Measurements from ENCODE around the gene TRMT1L.

The TRMT1L gene

DNA sequence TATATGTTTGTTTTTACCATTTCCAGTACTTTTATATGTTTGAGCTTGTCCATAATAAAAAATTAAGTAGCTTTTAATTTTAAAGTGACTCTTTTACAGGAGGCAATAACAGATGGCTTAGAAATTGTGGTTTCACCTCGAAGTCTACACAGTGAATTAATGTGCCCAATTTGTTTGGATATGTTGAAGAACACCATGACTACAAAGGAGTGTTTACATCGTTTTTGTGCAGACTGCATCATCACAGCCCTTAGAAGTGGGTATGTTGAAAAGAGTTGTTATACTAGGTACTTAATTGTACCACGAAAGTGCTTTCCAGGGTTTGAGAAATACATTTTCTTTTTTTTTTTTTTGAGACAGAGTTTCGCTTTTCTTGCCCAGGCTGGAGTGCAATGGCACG, 65.3 kb downstream of the TRMT1L start:
- Histone ChIP-seq H2AFZ (ENCODE audit: low read length) (no peak overlapping the region), H3K4me3 (ENCODE audit: low read length, poor library complexity, severe bottlenecking) (no peak overlapping the region), H3F3A (ENCODE audit: low read depth) (no peaks in the 10 kb centered on the region), H3K9me3 (ENCODE audit: insufficient read depth, low read depth, low read length) (no peaks in the 10 kb centered on the region), H3K36me3 (ENCODE audit: insufficient read depth, low read length) (peaks cover 80% of the 10 kb centered on the region; the same call in 1 of the 2 replicates), H3K27me3 (ENCODE audit: insufficient read depth, low read length, poor library complexity, severe bottlenecking) (no peaks in the 10 kb centered on the region), H3K4me1 (ENCODE audit: insufficient read depth, low read length, poor library complexity, severe bottlenecking) (peaks cover 3% of the 10 kb centered on the region), H3K79me2 (ENCODE audit: insufficient read depth, low read length) (peaks cover 9% of the 10 kb centered on the region), H3K4me2 (ENCODE audit: low read depth, low read length, poor library complexity, severe bottlenecking) (no peak overlapping the region), H3K9me2 (replicated peaks; ENCODE audit: low read depth, low read length) (no peaks in the 10 kb centered on the region), H3K9ac (ENCODE audit: low read depth, low read length, poor library complexity, severe bottlenecking) (no peak overlapping the region), H4K20me1 (ENCODE audit: insufficient read depth, low read length, poor library complexity, severe bottlenecking) (peaks cover 7% of the 10 kb centered on the region)
- TF ChIP-seq CTCF (conservative IDR thresholded peaks at IDR 0.05; ENCODE audit: low read length), result no peak
- TF ChIP-seq EZH2phosphoT487 (IDR thresholded peaks at IDR 0.05; ENCODE audit: borderline replicate concordance), result no peak

- peaks cover 44% of the 10 kb centered on the region; the same call in 1 of the 2 replicates for H3K36me3 ChIP-seq (ENCODE audit: insufficient read depth, low read length)
- no peak overlapping the region for H3K4me3 ChIP-seq (ENCODE audit: low read length, poor library complexity, severe bottlenecking)
- H3K4me2 ChIP-seq (ENCODE audit: low read depth, low read length, poor library complexity, severe bottlenecking), result no peak overlapping the region
- H3K27me3 ChIP-seq (ENCODE audit: insufficient read depth, low read length, poor library complexity, severe bottlenecking), result no peaks in the 10 kb centered on the region
- peaks cover 44% of the 10 kb centered on the region for H3K79me2 ChIP-seq (ENCODE audit: insufficient read depth, low read length)
- no peak overlapping the region for H3K9ac ChIP-seq (ENCODE audit: low read depth, low read length, poor library complexity, severe bottlenecking)
- no peak for TF ChIP-seq EZH2phosphoT487 (IDR thresholded peaks at IDR 0.05; ENCODE audit: borderline replicate concordance)
- H3K9me2 ChIP-seq (replicated peaks; ENCODE audit: low read depth, low read length), result no peaks in the 10 kb centered on the region
- H3F3A ChIP-seq (ENCODE audit: low read depth), result no peaks in the 10 kb centered on the region
- H3K4me1 ChIP-seq (ENCODE audit: insufficient read depth, low read length, poor library complexity, severe bottlenecking), result peaks cover 3% of the 10 kb centered on the region
- H2AFZ ChIP-seq (ENCODE audit: low read length), result no peak overlapping the region
- peaks cover 10% of the 10 kb centered on the region for H4K20me1 ChIP-seq (ENCODE audit: insufficient read depth, low read length, poor library complexity, severe bottlenecking)
- H3K9me3 ChIP-seq (ENCODE audit: insufficient read depth, low read depth, low read length), result no peaks in the 10 kb centered on the region
Measured at GRCh38 chr1:185087746-185088145, 69.0 kb downstream of the TRMT1L start.

DNA sequence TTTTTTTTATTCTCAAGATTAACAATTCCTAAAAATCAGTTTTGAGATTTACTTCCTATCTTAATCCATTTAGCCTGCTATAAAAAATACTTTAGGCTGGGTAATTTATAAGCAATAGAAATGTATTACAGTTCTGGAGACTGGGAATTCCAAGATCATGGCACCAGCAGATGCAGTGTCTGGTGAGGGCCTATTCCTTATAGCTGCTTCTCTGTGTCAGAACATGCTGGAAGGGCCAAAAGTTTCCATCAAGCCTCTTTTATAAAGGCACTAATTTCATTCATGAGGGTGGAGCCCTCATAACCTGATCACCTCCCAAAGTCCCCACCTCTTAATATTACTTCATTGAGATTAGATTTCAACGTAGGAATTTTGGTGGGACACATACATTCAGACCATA, 69.7 kb downstream of the TRMT1L start:
- no peaks in the 10 kb centered on the region for H3K9me3 ChIP-seq (ENCODE audit: insufficient read depth, low read depth, low read length)
- H3K4me2 ChIP-seq (ENCODE audit: low read depth, low read length, poor library complexity, severe bottlenecking), result no peak overlapping the region
- no peaks in the 10 kb centered on the region for H3K27me3 ChIP-seq (ENCODE audit: insufficient read depth, low read length, poor library complexity, severe bottlenecking)
- no peak overlapping the region for H2AFZ ChIP-seq (ENCODE audit: low read length)
- H3K79me2 ChIP-seq (ENCODE audit: insufficient read depth, low read length), result peaks cover 49% of the 10 kb centered on the region
- H3K4me1 ChIP-seq (ENCODE audit: insufficient read depth, low read length, poor library complexity, severe bottlenecking), result peaks cover 3% of the 10 kb centered on the region
- H3K36me3 ChIP-seq (ENCODE audit: insufficient read depth, low read length), result peaks cover 41% of the 10 kb centered on the region; the same call in 1 of the 2 replicates
- H3F3A ChIP-seq (ENCODE audit: low read depth), result no peaks in the 10 kb centered on the region
- H3K9me2 ChIP-seq (replicated peaks; ENCODE audit: low read depth, low read length), result no peaks in the 10 kb centered on the region
- H3K4me3 ChIP-seq (ENCODE audit: low read length, poor library complexity, severe bottlenecking), result no peak overlapping the region
- H4K20me1 ChIP-seq (ENCODE audit: insufficient read depth, low read length, poor library complexity, severe bottlenecking), result peaks cover 10% of the 10 kb centered on the region
- TF ChIP-seq CTCF (conservative IDR thresholded peaks at IDR 0.05; ENCODE audit: low read length) (no peak), EZH2phosphoT487 (IDR thresholded peaks at IDR 0.05; ENCODE audit: borderline replicate concordance) (no peak)
- H3K9ac ChIP-seq (ENCODE audit: low read depth, low read length, poor library complexity, severe bottlenecking), result no peak overlapping the region

GRCh38 chr1:185083818-185084217, 72.9 kb downstream of the TRMT1L start:
- H3K9me2 ChIP-seq (replicated peaks; ENCODE audit: low read depth, low read length), result no peaks in the 10 kb centered on the region
- H3K4me1 ChIP-seq (ENCODE audit: insufficient read depth, low read length, poor library complexity, severe bottlenecking), result peaks cover 3% of the 10 kb centered on the region
- no peaks in the 10 kb centered on the region for H3F3A ChIP-seq (ENCODE audit: low read depth)
- H3K4me3 ChIP-seq (ENCODE audit: low read length, poor library complexity, severe bottlenecking), result no peak overlapping the region
- H3K9ac ChIP-seq (ENCODE audit: low read depth, low read length, poor library complexity, severe bottlenecking), result no peak overlapping the region
- peaks cover 80% of the 10 kb centered on the region for H3K79me2 ChIP-seq (ENCODE audit: insufficient read depth, low read length)
- no peak overlapping the region for H2AFZ ChIP-seq (ENCODE audit: low read length)
- TF ChIP-seq EZH2phosphoT487 (IDR thresholded peaks at IDR 0.05; ENCODE audit: borderline replicate concordance) (no peak), CTCF (conservative IDR thresholded peaks at IDR 0.05; ENCODE audit: low read length) (no peak)
- no peaks in the 10 kb centered on the region for H3K27me3 ChIP-seq (ENCODE audit: insufficient read depth, low read length, poor library complexity, severe bottlenecking)
- H3K4me2 ChIP-seq (ENCODE audit: low read depth, low read length, poor library complexity, severe bottlenecking), result no peak overlapping the region
- H4K20me1 ChIP-seq (ENCODE audit: insufficient read depth, low read length, poor library complexity, severe bottlenecking), result peaks cover 10% of the 10 kb centered on the region
- H3K36me3 ChIP-seq (ENCODE audit: insufficient read depth, low read length), result peaks cover 16% of the 10 kb centered on the region; the same call in 1 of the 2 replicates
- no peaks in the 10 kb centered on the region for H3K9me3 ChIP-seq (ENCODE audit: insufficient read depth, low read depth, low read length)
